Upper lobe of left lung (tissue), 4 donors: ENCODE measurements around the gene PTPRM.

ENCODE experiments used
- EP300 ChIP-seq, 4 donors: sonication (generic); formaldehyde crosslinking; IDR thresholded peaks; one replicate each; pipeline ENCODE4 v1.5.1; 2017; ENCODE audit warnings: antibody characterized with exemption in 4 of 4, control low read depth in 2 of 4
- POLR2A ChIP-seq, 4 donors: fragments of 450-650 bp; IDR thresholded peaks; one replicate each; pipeline ENCODE4 v1.5.1; 2016 to 2017; ENCODE audit warnings: antibody characterized with exemption in 4 of 4, mild to moderate bottlenecking in 2 of 4
- TF ChIP-seq, protein P1 (sequence below), 6 experiments: fragments of 450-650 bp in 4 of 6; fragments of 200-600 bp in 2 of 6; sonication (generic) in 2 of 6; IDR thresholded peaks; one replicate each; pipeline ENCODE4 v1.5.1; 2016 to 2019; ENCODE audit warnings: antibody characterized with exemption in 6 of 6

DNA sequence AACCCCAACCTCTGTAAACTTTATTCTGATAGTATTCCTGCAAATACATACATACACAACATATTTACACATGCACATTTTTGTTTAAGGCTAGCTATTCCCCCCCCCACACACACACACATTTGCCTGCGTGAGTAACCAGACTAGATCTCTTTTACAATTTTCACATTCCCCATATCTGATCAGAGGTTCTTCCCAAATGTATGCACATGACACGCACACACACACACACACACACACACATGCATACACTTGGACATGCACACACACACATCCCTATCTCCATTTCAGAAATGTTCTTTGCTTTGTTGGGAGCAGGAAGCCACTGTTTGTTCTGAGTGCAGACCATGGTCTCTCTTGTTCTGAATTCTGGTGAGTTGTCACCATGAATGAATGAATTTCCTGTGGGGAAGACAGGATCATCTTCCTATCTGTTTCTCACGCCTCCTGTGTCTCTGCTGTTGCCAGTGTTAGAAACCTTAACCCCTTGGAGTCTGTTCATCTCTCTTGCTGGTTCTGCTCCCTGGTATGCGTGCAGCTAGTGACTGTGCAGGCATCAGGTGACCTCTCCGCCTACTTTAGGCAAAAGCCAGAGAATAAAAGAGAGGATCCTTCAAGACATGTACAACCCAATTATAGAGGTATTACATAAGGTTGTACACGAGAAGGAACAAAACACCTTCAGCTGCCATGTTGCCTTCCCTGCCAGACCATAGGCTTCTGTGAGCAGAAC is 791.1 kb downstream of the PTPRM start:
- TF ChIP-seq, protein P1, sequence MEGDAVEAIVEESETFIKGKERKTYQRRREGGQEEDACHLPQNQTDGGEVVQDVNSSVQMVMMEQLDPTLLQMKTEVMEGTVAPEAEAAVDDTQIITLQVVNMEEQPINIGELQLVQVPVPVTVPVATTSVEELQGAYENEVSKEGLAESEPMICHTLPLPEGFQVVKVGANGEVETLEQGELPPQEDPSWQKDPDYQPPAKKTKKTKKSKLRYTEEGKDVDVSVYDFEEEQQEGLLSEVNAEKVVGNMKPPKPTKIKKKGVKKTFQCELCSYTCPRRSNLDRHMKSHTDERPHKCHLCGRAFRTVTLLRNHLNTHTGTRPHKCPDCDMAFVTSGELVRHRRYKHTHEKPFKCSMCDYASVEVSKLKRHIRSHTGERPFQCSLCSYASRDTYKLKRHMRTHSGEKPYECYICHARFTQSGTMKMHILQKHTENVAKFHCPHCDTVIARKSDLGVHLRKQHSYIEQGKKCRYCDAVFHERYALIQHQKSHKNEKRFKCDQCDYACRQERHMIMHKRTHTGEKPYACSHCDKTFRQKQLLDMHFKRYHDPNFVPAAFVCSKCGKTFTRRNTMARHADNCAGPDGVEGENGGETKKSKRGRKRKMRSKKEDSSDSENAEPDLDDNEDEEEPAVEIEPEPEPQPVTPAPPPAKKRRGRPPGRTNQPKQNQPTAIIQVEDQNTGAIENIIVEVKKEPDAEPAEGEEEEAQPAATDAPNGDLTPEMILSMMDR (IDR thresholded peaks at IDR 0.05), result no peak
- TF ChIP-seq POLR2A (IDR thresholded peaks at IDR 0.05) (no peak), EP300 (IDR thresholded peaks at IDR 0.05) (no peak)
